HL-60 (cell line): Measurements from ENCODE around the gene RBFOX1.

Source experiments
- DNase-seq, 2 experiments: peaks; one replicate each; pipeline ENCODE4 v3.0.0-alpha.2; 2010 to 2020; ENCODE audit warnings: low read depth in 1 of 2, low spot score in 1 of 2
- H3K27ac ChIP-seq: fragments of 250-450 bp; sonication (Bioruptor Pico); replicated peaks from 2 replicates; pipeline ENCODE4 v1.5.1; 2020; ENCODE audit warnings: mild to moderate bottlenecking, moderate library complexity
- H3K27me3 ChIP-seq: fragments of 250-450 bp; sonication (Bioruptor Pico); 2 replicates; pipeline ENCODE4 v1.5.1; 2021; ENCODE audit warnings: mild to moderate bottlenecking, moderate library complexity; ENCODE audit not compliant: insufficient read depth, poor library complexity, severe bottlenecking
- H3K4me3 ChIP-seq: replicated peaks from 2 replicates; pipeline ENCODE4 v1.5.1; 2011; ENCODE audit warnings: mild to moderate bottlenecking, control low read depth, low read length; ENCODE audit not compliant: insufficient read depth
- CTCF ChIP-seq: IDR thresholded peaks from one replicate; pipeline ENCODE4 v1.5.1; 2011; ENCODE audit warnings: low read length, control low read depth, inconsistent platforms; ENCODE audit not compliant: insufficient read depth
- GABPA ChIP-seq: IDR thresholded peaks from 2 replicates; pipeline ENCODE4 v1.6.1; 2012; ENCODE audit warnings: low read depth
- POLR2AphosphoS5 ChIP-seq: IDR thresholded peaks from 2 replicates; pipeline ENCODE4 v1.6.1; 2012; ENCODE audit warnings: low read depth
- REST ChIP-seq: IDR thresholded peaks from 2 replicates; pipeline ENCODE4 v1.6.1; 2012; ENCODE audit warnings: low read depth; ENCODE audit not compliant: insufficient replicate concordance
- SPI1 ChIP-seq: IDR thresholded peaks from 2 replicates; pipeline ENCODE4 v1.6.1; 2012; ENCODE audit warnings: low read depth, mild to moderate bottlenecking, borderline replicate concordance

RBFOX1 gene

GRCh38 chr16:7513429-7513828, 180.8 kb downstream of the RBFOX1 start:
- Histone ChIP-seq H3K27ac (no peak overlapping the region), H3K27me3 (no peaks in the 10 kb centered on the region), H3K4me3 (no peak overlapping the region)
- TF ChIP-seq POLR2AphosphoS5, result no peak
- TF ChIP-seq GABPA, result peak; percentile 64
- peak; percentile 4 to 13 for DNase-seq

- no peak for TF ChIP-seq GABPA
- H3K27me3 ChIP-seq, result no peaks in the 10 kb centered on the region
- no peak overlapping the region for H3K27ac ChIP-seq
- H3K4me3 ChIP-seq, result no peak overlapping the region
- DNase-seq, result no peak
These were observed 182.9 kb downstream of the RBFOX1 start for GRCh38 chr16:7515543-7515942.

- H3K27me3 ChIP-seq, result no peaks in the 10 kb centered on the region
- no peak overlapping the region for H3K4me3 ChIP-seq
- H3K27ac ChIP-seq, result no peak overlapping the region
- TF ChIP-seq REST, result no peak
- no peak for DNase-seq
These were observed 184.9 kb downstream of the RBFOX1 start for GRCh38 chr16:7517496-7517895.

- no peak for TF ChIP-seq SPI1
- no peak for TF ChIP-seq POLR2AphosphoS5
- TF ChIP-seq GABPA, result no peak
- no peak for TF ChIP-seq CTCF
- TF ChIP-seq REST, result no peak
- Histone ChIP-seq H3K27me3 (no peaks in the 10 kb centered on the region), H3K27ac (no peak overlapping the region), H3K4me3 (no peak overlapping the region)
- DNase-seq, result no peak
These were observed 185.5 kb downstream of the RBFOX1 start for GRCh38 chr16:7518158-7518557.

- Histone ChIP-seq H3K4me3 (no peak overlapping the region), H3K27me3 (no peaks in the 10 kb centered on the region), H3K27ac (no peak overlapping the region)
- TF ChIP-seq GABPA (no peak), CTCF (no peak), REST (no peak), POLR2AphosphoS5 (no peak), SPI1 (no peak)
- no peak for DNase-seq
These were observed 189.2 kb downstream of the RBFOX1 start for GRCh38 chr16:7521834-7522233.
